Karpas-422 (cell line): ENCODE measurements around the gene DHX58. TPM values are rescaled to one million over a fixed set of nuclear protein-coding genes. Genes with fewer than 3 reads are reported as not detected.

Experiments
- DNase-seq: peaks from one replicate; pipeline ENCODE4 v3.0.0-alpha.2; 2015
- H2AFZ ChIP-seq: fragments of 200-600 bp; sonication (generic); 2 replicates; pipeline ENCODE4 v1.6.1; 2014; ENCODE audit warnings: antibody characterized with exemption, low read length, mixed read lengths
- H3K27ac ChIP-seq: fragments of 200-600 bp; sonication (generic); 2 replicates; pipeline ENCODE4 v1.5.1; 2014; ENCODE audit warnings: mild to moderate bottlenecking, low read length, moderate library complexity
- H3K27me3 ChIP-seq: fragments of 200-600 bp; sonication (generic); 2 replicates; pipeline ENCODE4 v1.6.1; 2014; ENCODE audit warnings: low read length, mixed read lengths
- H3K36me3 ChIP-seq: fragments of 200-600 bp; sonication (generic); 2 replicates; pipeline ENCODE4 v1.6.1; 2014; ENCODE audit warnings: low read length, mixed read lengths; ENCODE audit not compliant: insufficient read depth
- H3K4me1 ChIP-seq: fragments of 200-600 bp; sonication (generic); 2 replicates; pipeline ENCODE4 v1.6.1; 2014; ENCODE audit warnings: mild to moderate bottlenecking, low read length, mixed read lengths
- H3K4me2 ChIP-seq: fragments of 200-600 bp; sonication (generic); 2 replicates; pipeline ENCODE4 v1.6.1; 2014; ENCODE audit warnings: low read length, low read depth, mild to moderate bottlenecking; ENCODE audit not compliant: poor library complexity, severe bottlenecking
- H3K4me3 ChIP-seq: fragments of 200-600 bp; sonication (generic); 2 replicates; pipeline ENCODE4 v1.5.1; 2014; ENCODE audit warnings: mild to moderate bottlenecking, antibody characterized with exemption, low read length, mixed read lengths
- H3K79me2 ChIP-seq: fragments of 200-600 bp; sonication (generic); 2 replicates; pipeline ENCODE4 v1.6.1; 2014; ENCODE audit warnings: mild to moderate bottlenecking, low read length, mixed read lengths
- H3K9ac ChIP-seq: fragments of 200-600 bp; sonication (generic); 2 replicates; pipeline ENCODE4 v1.6.0; 2014; ENCODE audit warnings: low read length
- H3K9me2 ChIP-seq: fragments of 200-600 bp; sonication (generic), shearing (Covaris generic); replicated peaks from 2 replicates; pipeline ENCODE4 v1.6.0; 2014; ENCODE audit warnings: mild to moderate bottlenecking, low read length, moderate library complexity; ENCODE audit not compliant: insufficient read depth
- H3K9me3 ChIP-seq: fragments of 300-700, 200-600 bp; sonication (generic); 2 replicates; pipeline ENCODE4 v1.6.1; 2014; ENCODE audit warnings: low read length, mixed read lengths
- H4K20me1 ChIP-seq: fragments of 200-600 bp; sonication (generic); 2 replicates; pipeline ENCODE4 v1.6.1; 2014; ENCODE audit warnings: mild to moderate bottlenecking, antibody characterized with exemption, low read length, low read depth; ENCODE audit not compliant: insufficient read depth
- total RNA-seq: library from RNA; depleted of rRNA; stranded (reverse); fragments of >200 nt; shearing (Covaris generic); gene quantifications from 2 replicates; pipeline ENCODE4 v1.2.3, GENCODE V29; 2014; ENCODE audit warnings: low replicate concordance

DHX58 gene
- total RNA-seq, 1 experiment from 2014 or later: 12.6 TPM

GRCh38 chr17:42125565-42125964, 13.1 kb upstream of the DHX58 start:
- DNase-seq: no peak
- H2AFZ ChIP-seq: no peak overlapping the region
- peaks cover 9% of the 10 kb centered on the region; the same call in 1 of the 2 replicates for H4K20me1 ChIP-seq
- H3K9me2 ChIP-seq: no peaks in the 10 kb centered on the region
- H3K4me1 ChIP-seq: peaks cover 5% of the 10 kb centered on the region
- peaks cover 6% of the 10 kb centered on the region for H3K79me2 ChIP-seq
- no peak overlapping the region for H3K9ac ChIP-seq
- H3K4me3 ChIP-seq: no peak overlapping the region
- no peak overlapping the region for H3K4me2 ChIP-seq
- H3K9me3 ChIP-seq: no peaks in the 10 kb centered on the region
- H3K27ac ChIP-seq: no peak overlapping the region
- no peaks in the 10 kb centered on the region for H3K27me3 ChIP-seq
- H3K36me3 ChIP-seq: peaks cover 9% of the 10 kb centered on the region

- H3K4me3 ChIP-seq: no peak overlapping the region
Observed at GRCh38 chr17:42124256-42124655, 11.7 kb upstream of the DHX58 start.

GRCh38 chr17:42122371-42123303, 10.1 kb upstream of the DHX58 start, which contains the start of gene HSPB9:
TSS of gene HSPB9 (plus strand) at chr17:42122804. CDS start at chr17:42122851, 47 bp downstream.
- Histone ChIP-seq H3K4me3 (no peak within 1 kb of the TSS; the same call in 1 of the 2 replicates), H4K20me1 (no peaks in the 10 kb centered on the region), H2AFZ (no peak within 1 kb of the TSS), H3K36me3 (peaks cover 9% of the 10 kb centered on the region), H3K9ac (no peak within 1 kb of the TSS), H3K79me2 (peaks cover 13% of the 10 kb centered on the region), H3K9me3 (no peaks in the 10 kb centered on the region), H3K27ac (no peak within 1 kb of the TSS), H3K4me1 (peaks cover 24% of the 10 kb centered on the region), H3K9me2 (no peaks in the 10 kb centered on the region), H3K4me2 (peak within 1 kb of the TSS; percentile 89), H3K27me3 (no peaks in the 10 kb centered on the region)
- no peak for DNase-seq

More at GRCh38 chr17:42124256-42124655, 11.7 kb upstream of the DHX58 start:
- H3K79me2 ChIP-seq: peaks cover 9% of the 10 kb centered on the region
- H3K9me2 ChIP-seq: no peaks in the 10 kb centered on the region
- H2AFZ ChIP-seq: no peak overlapping the region
- no peaks in the 10 kb centered on the region for H3K9me3 ChIP-seq
- H3K27me3 ChIP-seq: no peaks in the 10 kb centered on the region
- H4K20me1 ChIP-seq: no peaks in the 10 kb centered on the region
- DNase-seq: no peak
- H3K4me2 ChIP-seq: no peak overlapping the region
- peaks cover 18% of the 10 kb centered on the region for H3K4me1 ChIP-seq
- H3K9ac ChIP-seq: no peak overlapping the region
- peaks cover 9% of the 10 kb centered on the region for H3K36me3 ChIP-seq
- no peak overlapping the region for H3K27ac ChIP-seq

GRCh38 chr17:42120770-42121769, 8.6 kb upstream of the DHX58 start, which contains the start of gene KAT2A:
TSS of gene KAT2A (minus strand) at chr17:42121367. CDS start at chr17:42121304, 63 bp downstream.
- peaks cover 39% of the 10 kb centered on the region for H3K4me1 ChIP-seq
- H3K4me2 ChIP-seq: peak within 1 kb of the TSS; percentile 89
- H3K36me3 ChIP-seq: peaks cover 6% of the 10 kb centered on the region; the same call in 1 of the 2 replicates
- peak within 1 kb of the TSS; percentile 51 for H3K27ac ChIP-seq
- no peaks in the 10 kb centered on the region for H3K9me3 ChIP-seq
- H2AFZ ChIP-seq: peak within 1 kb of the TSS; percentile 62; the same call in 1 of the 2 replicates
- H3K27me3 ChIP-seq: no peaks in the 10 kb centered on the region
- H3K9ac ChIP-seq: peak within 1 kb of the TSS; percentile 92
- H3K4me3 ChIP-seq: peak within 1 kb of the TSS; percentile 95
- DNase-seq: peak; percentile 93
- peaks cover 13% of the 10 kb centered on the region for H3K79me2 ChIP-seq
- no peaks in the 10 kb centered on the region for H4K20me1 ChIP-seq
- H3K9me2 ChIP-seq: no peaks in the 10 kb centered on the region

- H3K4me1 ChIP-seq: peaks cover 47% of the 10 kb centered on the region
- DNase-seq: peak; percentile 62
- no peaks in the 10 kb centered on the region for H3K27me3 ChIP-seq
- peak overlapping the region; percentile 51 for H3K27ac ChIP-seq
- H3K9me3 ChIP-seq: no peaks in the 10 kb centered on the region
- H3K9me2 ChIP-seq: no peaks in the 10 kb centered on the region
- peak overlapping the region; percentile 92 for H3K9ac ChIP-seq
- peak overlapping the region; percentile 95 for H3K4me3 ChIP-seq
- no peaks in the 10 kb centered on the region for H3K36me3 ChIP-seq
- no peak overlapping the region; the same call in 1 of the 2 replicates for H2AFZ ChIP-seq
- H3K79me2 ChIP-seq: peaks cover 13% of the 10 kb centered on the region
- no peaks in the 10 kb centered on the region for H4K20me1 ChIP-seq
- H3K4me2 ChIP-seq: peak overlapping the region; percentile 89
Observed at GRCh38 chr17:42120161-42120769, 7.8 kb upstream of the DHX58 start.

GRCh38 chr17:42119301-42119700, 6.8 kb upstream of the DHX58 start:
- DNase-seq: no peak
- H3K79me2 ChIP-seq: peaks cover 13% of the 10 kb centered on the region
- H3K4me2 ChIP-seq: peak overlapping the region; percentile 89
- no peaks in the 10 kb centered on the region for H4K20me1 ChIP-seq
- H3K27ac ChIP-seq: no peak overlapping the region
- H3K36me3 ChIP-seq: no peaks in the 10 kb centered on the region
- no peaks in the 10 kb centered on the region for H3K9me3 ChIP-seq
- H3K27me3 ChIP-seq: no peaks in the 10 kb centered on the region
- peak overlapping the region; percentile 92 for H3K9ac ChIP-seq
- H2AFZ ChIP-seq: no peak overlapping the region
- peak overlapping the region; percentile 95; the same call in 1 of the 2 replicates for H3K4me3 ChIP-seq
- no peaks in the 10 kb centered on the region for H3K9me2 ChIP-seq
- peaks cover 51% of the 10 kb centered on the region for H3K4me1 ChIP-seq

GRCh38 chr17:42118545-42118944, 6.0 kb upstream of the DHX58 start:
- 0 out of 2 replicates have a peak overlapping the region, but pooled peaks have one; percentile 10 for H3K9ac ChIP-seq
- no peak overlapping the region for H3K27ac ChIP-seq

More at GRCh38 chr17:42118545-42118944, 6.0 kb upstream of the DHX58 start:
- peak; percentile 88 for DNase-seq
- Histone ChIP-seq H3K9me3 (no peaks in the 10 kb centered on the region), H2AFZ (no peak overlapping the region), H3K9me2 (no peaks in the 10 kb centered on the region), H3K27me3 (no peaks in the 10 kb centered on the region), H3K36me3 (no peaks in the 10 kb centered on the region), H3K79me2 (peaks cover 13% of the 10 kb centered on the region), H3K4me1 (peaks cover 59% of the 10 kb centered on the region), H3K4me2 (no peak overlapping the region), H4K20me1 (no peaks in the 10 kb centered on the region), H3K4me3 (no peak overlapping the region)
